Superior temporal gyrus (tissue), 1 donor: ENCODE measurements around the gene MVD.
"Not testable (repeated sequence)": the region's sequence is repeated elsewhere in the genome, so short reads cannot be mapped to it uniquely, and the experiment has no call there.

Source experiments
- DNase-seq: peaks from one replicate; pipeline ENCODE4 v3.0.0-alpha.2; 2016; ENCODE audit errors: extremely low spot score

Gene MVD

DNA sequence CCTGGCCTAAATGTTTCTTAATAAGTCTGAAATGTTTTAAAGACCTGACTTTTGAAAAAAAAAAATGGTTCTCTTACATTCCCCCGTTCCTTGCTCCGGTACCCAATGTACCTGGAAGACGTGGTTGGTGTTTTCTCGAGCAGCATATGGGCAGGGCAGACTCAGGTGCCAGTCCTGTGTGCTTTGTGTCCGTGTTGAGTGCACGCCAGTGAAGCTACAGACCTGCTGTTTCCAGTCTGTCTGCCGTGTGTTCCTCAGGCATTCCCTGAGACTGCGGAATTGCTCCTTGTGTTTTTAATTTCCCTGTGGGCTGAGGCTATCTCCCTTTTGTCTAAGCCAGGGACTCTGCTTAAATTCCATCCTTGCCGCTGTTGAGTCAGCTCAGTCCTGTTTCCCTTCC is 36.2 kb downstream of the MVD start:
- DNase-seq: no peak

DNA sequence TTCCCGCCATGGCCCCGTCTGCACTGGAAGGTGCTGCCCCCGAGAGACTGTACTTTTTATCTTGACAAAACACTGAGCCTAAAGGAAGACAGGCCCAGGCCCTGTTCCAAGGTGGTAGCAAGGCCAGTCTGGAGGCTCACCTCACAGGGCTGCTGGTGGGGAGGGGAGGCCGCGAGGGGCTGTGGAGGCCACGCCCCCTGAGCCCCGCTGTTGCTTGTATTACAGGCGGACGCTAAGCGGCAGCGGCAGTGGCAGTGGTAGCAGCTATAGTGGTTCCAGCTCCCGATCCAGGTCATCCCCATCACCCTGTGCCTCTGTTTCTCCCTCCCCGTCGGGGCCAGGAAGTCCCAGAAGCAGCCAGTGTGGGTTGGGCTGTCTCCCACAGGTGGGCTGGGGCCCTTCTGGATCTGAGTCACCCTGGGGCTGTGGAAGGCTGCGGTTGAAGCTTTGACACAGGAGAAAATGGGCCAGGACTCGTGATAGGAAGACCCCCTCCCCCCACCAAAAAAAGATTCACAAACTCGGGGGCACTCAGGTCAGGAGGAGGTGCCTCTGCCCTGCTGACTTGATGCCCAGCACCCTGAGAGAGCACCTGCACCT is 37.8 kb downstream of the MVD start:
- no peak for DNase-seq

DNA sequence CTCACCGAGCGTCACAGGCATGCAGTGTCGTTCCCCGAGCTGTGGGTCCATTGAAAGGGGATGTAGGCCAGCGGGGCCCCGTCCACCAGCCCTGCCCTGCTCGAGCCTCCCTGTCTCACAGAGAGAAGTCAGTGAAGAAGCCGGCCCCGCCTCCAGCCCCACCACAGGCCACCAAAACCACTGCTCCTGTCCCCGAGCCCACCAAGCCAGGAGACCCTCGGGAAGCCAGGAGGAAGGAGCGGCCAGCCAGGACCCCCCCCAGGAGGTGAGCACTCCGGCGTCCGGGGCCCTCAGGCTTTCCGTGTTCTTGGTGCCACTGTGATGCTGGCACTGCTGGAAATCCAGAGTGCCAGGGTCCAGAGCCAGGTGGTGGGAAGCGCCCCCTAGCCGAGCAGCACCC is 38.4 kb downstream of the MVD start:
- DNase-seq: no peak

DNA sequence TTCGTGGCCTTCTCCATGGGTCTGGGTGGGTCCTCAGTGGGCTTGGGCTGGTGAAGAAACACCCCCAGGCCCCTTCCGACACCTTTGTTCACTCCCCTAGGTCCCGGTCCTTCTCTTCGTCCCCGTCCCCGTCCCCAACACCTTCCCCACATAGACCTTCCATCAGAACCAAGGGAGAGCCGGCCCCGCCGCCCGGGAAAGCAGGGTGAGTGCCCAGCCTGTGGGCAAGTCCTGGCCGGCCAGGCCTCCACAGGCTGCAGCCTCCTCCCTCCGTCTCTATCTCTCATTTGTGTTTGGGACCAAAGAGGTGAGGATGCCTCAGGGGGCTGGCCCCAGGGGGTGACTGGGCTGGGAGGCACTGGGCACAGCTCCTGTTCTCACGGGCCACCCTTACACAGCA is 39.0 kb downstream of the MVD start:
- DNase-seq: no peak

DNA sequence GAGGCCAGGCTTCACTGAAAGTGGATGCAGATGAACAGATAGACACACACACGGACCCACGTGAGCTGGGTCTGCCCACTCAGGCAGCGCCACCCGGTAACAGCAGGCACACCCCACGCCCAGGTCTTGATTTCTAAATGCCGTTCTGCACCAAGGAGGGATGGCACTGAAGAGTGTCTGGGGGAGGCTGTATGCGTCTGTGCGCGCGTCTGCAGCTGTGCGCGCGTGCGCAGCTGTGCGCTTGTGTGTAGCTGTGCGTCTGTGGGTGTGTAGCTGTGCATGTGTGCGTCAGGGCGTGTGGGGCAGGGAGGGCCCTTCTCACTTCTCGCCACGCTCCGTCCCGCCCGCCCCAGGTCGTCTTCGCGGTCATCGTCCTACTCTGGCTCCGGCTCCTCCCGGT is 40.0 kb downstream of the MVD start:
- no peak for DNase-seq

DNA sequence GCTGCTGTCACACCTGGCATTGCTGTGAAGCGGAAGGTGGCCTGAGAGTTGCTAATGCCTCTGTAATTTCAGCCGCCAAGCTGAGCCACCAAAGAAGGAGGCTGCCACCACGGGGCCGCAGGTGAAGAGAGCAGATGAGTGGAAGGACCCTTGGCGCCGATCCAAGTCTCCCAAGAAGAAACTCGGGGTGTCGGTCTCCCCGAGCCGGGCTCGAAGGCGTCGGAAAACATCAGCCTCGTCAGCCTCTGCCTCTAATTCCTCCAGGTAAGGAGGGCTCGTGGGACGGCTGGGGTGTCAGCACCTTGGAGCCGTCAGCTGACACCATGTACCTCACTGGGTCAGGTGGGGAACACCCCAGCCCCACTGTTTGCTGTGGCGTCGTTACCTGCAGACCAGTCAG is 40.8 kb downstream of the MVD start:
- DNase-seq: no peak

DNA sequence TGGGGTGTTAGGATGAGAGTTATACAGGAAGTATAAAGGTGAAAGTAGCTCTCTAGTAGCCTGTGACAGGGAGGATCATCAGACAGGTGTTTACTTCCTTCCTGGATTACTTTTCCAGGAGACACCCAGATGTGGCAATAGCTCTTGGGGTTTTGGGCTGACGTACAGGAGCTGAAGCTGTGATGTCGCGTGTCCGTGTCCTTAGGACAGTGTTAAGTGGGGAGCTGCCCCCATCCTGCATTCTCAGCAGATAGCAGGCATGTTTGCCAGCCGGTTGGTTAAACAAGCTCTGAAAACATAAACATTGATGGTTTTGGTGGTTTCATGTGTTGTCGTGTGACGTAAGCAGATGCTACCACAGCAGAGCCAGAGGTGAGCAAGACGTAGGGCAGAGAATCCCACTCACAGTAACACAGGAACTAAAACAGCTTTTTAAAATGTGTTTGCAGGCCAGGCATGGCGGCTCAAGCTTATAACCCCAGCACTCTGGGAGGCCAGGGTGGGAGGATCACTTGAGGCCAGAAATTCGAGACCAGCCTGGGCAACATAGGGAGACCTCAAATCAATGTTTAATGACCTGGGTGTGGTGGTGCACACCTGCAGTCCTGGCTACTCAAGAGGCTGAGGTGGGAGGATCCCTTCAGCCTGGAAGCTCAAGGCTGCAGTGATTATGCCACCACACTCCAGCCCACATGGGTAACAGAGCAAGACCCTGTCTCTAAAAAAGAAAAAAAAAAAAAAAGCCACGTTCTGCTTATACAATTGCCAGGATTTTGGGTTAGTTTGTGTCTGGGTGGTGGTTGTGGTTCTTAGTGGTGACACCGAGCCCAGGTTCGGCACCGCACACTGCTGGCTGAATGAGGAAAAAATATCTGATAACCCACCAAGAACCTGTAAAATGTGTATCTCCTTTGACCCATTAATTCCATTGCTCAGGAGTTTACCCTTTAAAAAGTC is 42.8 kb downstream of the MVD start:
- DNase-seq: no peak

DNA sequence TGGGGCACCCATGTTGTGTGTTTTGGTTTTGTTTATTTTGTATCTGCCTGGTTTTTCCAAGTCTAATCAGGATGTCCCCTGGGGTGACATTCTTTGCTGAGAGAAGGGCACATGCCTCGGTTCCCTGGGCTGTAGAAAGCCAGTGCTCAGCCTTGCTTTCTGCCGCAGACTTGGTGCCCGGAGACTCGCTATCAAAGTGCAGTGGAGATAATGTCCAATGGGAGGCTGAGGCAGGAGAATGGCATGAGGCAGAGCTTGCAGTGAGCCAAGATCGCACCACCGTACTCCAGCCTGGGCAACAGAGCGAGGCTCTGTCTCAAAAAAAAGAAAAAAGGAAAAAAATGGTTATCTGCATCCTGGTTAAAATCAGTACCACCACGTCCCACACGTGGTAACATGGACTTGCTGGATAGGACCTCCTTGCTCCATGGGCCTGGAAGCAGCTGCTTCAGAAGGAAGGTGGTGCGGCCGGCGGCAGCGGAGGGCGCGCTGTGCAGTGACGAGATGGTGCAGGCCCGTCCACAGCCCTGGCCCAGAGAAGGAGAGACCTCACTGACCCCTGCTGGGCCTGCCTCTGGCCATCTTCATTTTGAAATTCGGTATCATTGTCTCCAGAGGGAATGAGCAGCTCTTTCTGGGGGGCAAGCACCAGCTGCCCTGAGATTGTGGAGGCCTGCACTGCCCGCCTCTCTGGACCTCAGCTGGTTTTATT is 43.8 kb downstream of the MVD start:
- DNase-seq: no peak

DNA sequence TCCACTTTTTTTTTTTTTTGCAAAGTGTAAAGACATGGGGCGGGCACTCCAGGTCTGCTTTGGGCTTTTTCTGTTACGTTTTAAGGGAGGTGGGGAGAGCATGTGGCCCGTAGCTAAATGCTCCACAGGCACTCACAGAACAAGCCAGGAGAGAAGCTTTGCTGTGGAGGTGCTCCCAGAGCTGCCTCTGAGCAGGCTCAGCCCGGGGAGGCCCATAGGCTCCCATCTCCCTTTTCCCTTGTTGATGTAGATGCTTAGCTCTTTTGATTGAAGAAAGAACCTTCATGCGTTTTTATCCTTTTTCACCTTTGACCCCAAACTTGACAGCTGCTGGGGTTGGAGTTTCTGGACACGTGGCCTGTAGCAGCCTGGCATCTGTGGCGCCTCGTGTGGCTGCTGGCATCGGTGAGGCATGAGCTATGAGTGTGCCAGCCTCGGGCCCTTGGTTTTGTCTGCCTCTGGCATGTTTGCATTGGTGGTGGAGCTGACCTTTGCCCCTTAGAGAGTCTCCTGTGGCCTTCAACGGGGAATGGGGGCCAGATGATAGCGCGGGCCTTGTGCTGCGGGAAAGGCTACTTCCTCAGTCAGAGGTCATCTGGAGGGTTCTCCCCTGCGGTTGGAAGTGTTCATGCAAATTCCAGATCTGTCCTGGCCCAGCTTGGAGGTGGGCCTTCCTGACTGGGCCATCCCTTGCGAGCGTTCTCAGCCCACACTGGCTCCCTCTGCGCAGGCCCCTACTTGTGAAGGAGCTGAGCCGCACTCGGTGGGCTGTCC is 44.5 kb downstream of the MVD start:
- no peak for DNase-seq

DNA sequence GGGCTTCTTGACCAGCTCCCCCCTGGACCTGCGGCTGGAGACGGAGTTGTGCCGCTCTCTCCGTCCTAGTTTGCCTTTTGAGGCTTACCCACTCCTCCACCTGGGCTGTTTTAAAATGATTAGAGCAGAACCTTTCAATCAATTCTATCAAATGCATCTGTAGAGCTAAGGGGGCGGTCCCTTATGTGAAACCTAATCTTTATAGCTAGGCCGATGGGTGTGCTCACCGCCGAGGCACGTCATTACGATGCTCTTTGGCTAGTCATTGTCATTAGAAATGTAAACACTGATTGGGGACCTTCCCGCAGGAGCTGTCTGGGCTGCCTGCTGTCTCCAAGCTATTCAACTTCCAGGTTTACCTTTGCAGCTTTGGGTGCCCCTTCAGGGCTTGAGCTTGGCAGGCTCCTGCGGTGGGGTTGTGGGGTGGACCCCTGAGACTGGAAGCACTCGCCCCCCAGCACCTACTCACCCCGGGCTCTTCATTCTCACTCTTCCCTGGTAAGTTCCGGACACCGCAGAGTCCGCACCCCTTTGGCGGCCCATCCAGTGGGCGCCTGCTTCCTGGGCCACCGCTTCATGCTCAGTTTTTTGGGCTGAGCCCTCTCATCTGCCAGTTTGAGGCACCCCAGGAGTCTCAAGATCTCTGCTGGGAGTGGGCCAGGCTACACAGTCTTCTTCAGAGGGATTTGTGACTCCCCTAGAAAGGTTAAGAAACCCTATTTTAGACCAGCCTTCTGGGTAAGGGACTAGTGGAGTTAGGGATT is 45.4 kb downstream of the MVD start:
- no peak for DNase-seq

DNA sequence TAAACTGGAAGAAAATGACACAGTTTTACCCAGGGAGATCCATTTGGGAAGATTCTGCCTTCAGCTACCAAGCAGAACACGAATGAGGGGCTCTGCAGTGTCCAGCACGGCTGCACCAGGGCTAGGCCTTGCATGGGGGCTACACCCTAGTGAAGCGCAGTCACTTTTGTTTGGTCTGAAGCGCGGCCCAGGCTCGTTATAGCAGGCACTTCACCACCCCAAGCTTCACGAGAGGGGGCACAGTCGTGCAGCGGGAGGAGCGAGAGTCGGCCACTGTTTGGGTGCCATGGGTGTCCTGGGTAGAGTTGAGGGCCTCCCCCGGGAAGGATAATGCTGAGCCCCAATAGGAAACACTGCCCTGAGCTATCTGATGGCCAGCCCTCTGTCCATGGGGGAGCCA is 46.2 kb downstream of the MVD start:
- no peak for DNase-seq

DNA sequence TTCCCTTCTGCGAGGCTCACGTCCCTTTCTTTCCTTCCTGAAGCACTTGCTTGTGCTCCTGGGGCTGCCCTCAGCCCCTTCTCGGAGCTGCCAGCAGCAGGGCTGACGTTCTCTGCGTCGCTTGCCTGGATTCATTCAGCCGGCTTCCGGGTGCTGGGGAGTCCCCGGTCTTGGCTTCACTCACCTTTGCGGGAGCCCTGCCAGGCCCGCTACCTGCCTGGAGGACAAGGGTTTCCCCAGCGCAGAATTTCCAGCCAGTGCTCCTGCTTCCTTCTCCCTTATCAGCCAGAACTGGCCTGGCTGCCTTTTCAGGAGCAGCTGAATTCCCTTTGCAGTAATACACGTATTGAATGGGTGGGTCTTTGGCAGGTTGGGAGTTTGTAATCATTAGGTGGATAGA is 46.6 kb downstream of the MVD start:
- no peak for DNase-seq

DNA sequence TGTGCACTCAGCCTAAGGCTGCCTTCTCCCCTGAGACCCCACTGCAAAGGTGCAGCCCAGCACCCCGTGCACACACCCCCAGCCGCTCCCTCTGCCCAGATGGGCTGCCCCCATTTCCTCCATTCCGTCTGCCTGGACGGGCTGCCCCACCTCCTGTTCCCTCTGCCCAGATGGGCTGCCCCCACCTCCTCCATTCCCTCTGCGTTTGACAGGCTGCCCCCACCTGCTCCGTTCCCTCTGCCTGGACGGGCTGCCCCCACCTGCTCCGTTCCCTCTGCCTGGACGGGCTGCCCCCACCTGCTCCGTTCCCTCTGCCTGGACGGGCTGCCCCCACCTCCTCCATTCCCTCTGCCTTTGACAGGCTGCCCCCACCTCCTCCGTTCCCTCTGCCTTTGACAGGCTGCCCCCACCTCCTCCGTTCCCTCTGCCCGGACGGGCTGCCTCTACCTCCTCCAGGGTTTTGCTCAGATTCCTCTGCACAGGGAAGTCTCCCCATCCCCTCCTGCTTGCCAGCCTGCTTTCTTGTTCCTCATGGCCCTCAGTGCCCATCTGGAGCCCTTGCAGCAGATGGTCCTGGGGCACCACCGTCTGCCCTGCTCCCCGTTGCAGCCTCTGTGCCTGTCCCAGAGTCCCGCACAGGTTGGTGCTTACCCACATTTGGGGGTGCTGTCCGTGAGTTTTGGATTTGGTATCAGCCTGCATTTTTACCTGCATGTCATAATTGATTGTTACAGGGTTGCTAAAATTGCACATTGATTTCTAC is 47.9 kb downstream of the MVD start:
- no peak for DNase-seq

DNA sequence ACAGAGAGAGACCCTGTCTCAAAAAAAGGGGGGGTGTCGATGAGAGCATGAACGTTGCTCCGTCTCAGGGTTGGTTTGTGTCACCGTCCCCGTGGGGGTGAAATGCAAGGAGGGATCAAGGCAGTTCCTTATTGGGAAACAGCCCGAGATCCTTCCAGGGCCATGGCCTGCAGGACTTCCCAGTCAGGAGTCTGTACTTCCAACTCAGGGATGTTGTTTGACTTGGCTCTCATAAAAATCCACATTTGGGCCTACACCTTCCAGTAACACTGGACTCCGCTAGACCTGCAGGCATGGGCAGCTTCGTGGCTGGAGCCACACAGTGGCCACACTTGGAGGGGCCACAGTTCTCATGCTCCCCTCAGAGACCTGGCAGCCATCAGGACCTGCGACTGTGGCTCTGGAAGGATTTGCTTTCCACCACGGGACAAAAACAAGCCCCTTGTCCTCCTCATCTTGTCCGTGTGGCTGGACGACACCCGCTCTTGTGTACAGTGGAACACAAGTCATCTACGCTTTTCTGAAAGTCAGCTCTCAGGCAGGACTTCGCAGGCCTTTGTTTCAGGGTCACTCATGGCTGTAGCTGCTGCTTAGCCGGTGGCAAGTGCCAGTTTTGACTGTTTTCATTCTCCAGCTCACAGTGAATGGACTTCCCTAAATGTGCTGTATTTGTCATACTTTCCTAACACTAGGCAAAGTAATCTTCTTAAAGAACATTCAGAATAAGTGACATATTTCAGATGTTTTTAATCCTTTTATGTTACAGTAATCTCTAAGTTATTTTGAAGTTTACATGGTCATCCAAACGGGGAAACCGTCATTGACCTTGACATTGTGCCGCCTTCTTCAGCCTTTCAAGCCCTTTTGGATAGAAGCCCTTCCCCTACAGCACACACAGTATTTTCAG is 48.7 kb downstream of the MVD start:
- DNase-seq: no peak

DNA sequence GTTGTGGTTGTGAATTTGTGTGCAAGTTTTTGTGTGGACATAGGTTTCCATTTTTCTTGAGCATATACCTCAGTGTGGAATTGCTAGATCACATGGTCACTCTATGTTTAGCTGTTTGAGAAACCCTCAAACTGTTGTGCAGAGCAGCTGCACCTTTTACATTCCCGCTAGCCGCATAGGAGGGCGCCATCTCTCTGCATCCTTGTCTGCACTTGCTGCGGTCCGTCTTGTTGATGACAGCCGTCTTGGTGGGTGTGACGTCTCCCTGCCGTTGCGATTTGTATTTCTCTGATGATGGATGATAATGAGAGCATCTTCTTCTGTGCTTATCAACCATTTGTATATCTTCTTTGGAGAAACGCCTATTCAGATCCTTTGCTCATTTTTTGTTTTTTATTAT is 49.6 kb downstream of the MVD start:
- no peak for DNase-seq

DNA sequence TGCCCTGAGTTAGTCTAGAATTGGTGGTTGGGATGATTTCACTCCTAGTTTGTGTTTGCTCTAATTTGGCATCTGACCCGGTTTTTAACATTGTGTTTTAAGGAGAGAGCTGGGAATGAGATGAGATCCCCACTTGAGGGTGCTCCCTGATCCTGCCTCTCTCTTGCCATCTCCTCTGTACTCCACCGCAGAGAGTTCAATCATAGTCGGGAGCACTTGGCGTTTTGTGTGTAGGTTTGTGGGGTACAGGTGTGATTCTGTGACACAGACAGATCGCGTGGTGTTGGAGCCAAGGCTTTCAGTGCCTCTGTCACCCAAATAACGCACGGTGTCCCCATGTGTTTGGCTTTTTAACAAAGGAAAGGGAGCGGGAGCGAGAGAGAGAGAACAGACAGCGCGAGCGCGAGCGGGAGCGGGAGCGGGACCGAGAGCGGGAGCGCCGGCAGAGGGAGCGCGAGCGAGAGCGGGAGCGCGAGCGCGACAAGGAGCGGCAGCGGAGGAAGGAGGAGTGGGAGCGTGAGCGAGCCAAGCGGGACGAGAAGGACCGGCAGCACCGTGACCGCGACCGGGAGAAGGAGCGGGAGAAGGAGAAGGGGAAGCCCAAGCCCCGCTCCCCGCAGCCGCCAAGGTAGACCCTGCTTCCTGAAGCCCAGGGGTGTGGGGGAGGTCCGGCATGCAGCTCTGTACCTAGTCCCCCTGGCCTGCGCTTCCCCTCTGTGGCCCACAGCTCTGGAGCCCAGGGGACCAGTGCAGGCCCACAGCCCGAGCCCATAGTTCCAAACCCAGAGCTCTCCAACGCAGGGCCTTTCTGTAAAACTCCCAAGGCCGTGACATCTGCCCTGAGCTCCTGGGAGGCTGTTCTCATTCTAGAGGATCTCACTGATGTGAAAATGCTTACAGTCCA is 51.7 kb downstream of the MVD start:
- DNase-seq: peak; percentile 57

DNA sequence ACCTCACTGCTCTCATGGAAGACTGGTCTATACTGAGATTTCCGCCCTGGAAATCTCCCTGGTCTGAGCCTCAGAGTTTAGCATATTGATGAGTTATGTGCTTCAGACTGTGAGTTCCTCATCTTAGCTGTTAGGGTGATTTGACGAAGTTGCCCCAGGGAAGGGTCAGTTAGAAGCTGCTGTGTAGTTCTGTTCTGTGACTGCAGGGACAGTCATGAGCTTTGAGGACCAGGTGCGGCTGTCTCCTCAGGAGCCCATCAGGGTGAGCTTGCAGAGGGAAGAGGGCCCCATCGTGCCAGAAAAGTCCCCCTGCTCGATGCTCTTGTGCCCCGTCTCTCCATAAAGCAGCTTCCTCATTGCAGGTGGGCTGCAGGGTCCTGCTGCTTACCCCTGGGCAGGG is 52.8 kb downstream of the MVD start:
- no peak for DNase-seq

DNA sequence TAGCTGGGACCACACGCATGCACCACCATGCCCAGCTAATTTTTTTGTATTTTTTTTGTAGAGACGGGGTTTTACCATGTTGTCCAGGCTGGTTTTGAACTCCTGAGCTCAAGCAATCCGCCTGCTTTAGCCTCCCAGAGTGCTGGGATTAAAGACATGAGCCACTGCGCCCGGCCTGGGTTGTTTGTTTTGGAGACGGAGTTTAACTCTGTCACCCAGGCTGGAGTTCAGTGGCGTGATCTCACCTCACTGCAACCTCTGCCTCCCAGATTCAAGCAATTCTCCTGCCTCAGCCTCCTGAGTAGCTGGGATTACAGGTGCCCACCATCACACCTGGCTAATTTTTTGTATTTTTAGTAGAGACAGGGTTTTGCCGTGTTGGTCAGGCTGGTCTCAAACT is 53.5 kb downstream of the MVD start:
- DNase-seq: not testable (repeated sequence)
